ENCODE results near the gene RFT1. TPM values are rescaled to one million over a fixed set of nuclear protein-coding genes. Genes with fewer than 3 reads are reported as not detected.

Gene RFT1
- polyA plus RNA-seq, 3 donors = 8.2 to 34.9 (median 25.6) TPM

DNA sequence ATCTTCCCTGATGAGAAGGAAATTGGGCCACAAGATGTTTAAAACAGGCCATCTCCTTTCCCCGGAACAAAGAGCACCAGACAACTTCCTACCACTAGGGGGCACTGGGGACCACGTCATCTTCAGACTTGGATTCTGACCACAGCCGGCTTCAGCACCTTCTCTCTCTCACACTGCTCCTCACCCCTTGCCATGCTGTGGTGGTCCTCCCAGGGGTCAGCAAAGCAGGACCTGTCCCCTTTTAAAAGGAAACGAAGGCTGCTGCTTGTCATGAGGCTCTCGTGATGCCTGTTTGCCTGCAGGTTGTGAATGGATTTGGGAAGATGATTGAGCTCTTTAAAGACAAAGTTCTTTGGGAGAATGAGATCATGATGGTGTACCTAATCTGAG lies 16.2 kb downstream of the RFT1 start:
- TF ChIP-seq, protein P1, sequence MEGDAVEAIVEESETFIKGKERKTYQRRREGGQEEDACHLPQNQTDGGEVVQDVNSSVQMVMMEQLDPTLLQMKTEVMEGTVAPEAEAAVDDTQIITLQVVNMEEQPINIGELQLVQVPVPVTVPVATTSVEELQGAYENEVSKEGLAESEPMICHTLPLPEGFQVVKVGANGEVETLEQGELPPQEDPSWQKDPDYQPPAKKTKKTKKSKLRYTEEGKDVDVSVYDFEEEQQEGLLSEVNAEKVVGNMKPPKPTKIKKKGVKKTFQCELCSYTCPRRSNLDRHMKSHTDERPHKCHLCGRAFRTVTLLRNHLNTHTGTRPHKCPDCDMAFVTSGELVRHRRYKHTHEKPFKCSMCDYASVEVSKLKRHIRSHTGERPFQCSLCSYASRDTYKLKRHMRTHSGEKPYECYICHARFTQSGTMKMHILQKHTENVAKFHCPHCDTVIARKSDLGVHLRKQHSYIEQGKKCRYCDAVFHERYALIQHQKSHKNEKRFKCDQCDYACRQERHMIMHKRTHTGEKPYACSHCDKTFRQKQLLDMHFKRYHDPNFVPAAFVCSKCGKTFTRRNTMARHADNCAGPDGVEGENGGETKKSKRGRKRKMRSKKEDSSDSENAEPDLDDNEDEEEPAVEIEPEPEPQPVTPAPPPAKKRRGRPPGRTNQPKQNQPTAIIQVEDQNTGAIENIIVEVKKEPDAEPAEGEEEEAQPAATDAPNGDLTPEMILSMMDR (IDR thresholded peaks at IDR 0.05) = peak; percentile 95
- no peak overlapping the region for H3K4me3 Mint-ChIP-seq
- Histone ChIP-seq H3K4me3 (replicated peaks in 1 of 3; ENCODE audit: low read depth in 2 of 3, low read length in 3 of 3) (peak overlapping the region in 1 of 3 experiments; percentile 13), H4K20me1 (ENCODE audit: insufficient read depth, low read length) (peaks cover 22% of the 10 kb centered on the region), H3K27ac (ENCODE audit: low read depth in 1 of 2, low read length in 2 of 2) (peak overlapping the region in 1 of 2 donors; percentile 70), H3K79me2 (ENCODE audit: insufficient read depth, low read length) (no peaks in the 10 kb centered on the region), H3K9me3 (replicated peaks in 1 of 2; ENCODE audit: control insufficient read depth in 1 of 2, insufficient read depth in 1 of 2, low read length in 2 of 2) (no peaks in the 10 kb centered on the region), H3K36me3 (replicated peaks in 1 of 2; ENCODE audit: control insufficient read depth in 1 of 2, insufficient read depth in 2 of 2, low read length in 2 of 2) (peaks cover 25 to 41% of the 10 kb centered on the region in 2 donors), H3K4me1 (ENCODE audit: control insufficient read depth in 1 of 2, insufficient read depth in 2 of 2, low read length in 2 of 2) (peaks cover 37 to 38% of the 10 kb centered on the region in 2 donors), H2AFZ (ENCODE audit: insufficient read depth, low read depth, low read length, poor library complexity, severe bottlenecking) (no peak overlapping the region), H3K9ac (ENCODE audit: insufficient read depth, low read length, poor library complexity, severe bottlenecking) (no peak overlapping the region), H3K27me3 (ENCODE audit: control insufficient read depth in 2 of 2, insufficient read depth in 2 of 2, low read length in 2 of 2) (no peaks in the 10 kb centered on the region), H3K4me2 (replicated peaks; ENCODE audit: extremely low read depth, low read length, poor library complexity, severe bottlenecking) (peak overlapping the region; percentile 10)
- intact Hi-C loops (cut with micrococcal nuclease) = loop anchor here (1.0 to 10.0 kb wide), 3 partner anchors 51 to 83 kb away; partner anchors contain the start of gene PRKCD (in 1 of the 2)
- DNase-seq = peak; percentile 77 to 85 (median 81)
- 0% methylated on average over 3 of the region's 5 CpGs for WGBS (ENCODE audit: insufficient coverage)
- no peaks in the 10 kb centered on the region for H3K27me3 Mint-ChIP-seq (ENCODE audit: low read depth in 3 of 3)
- H3K9me3 Mint-ChIP-seq = no peaks in the 10 kb centered on the region
- peaks cover 15% of the 10 kb centered on the region for H3K4me1 Mint-ChIP-seq
- no peak overlapping the region for H3K27ac Mint-ChIP-seq
- peaks cover 33 to 53% of the 10 kb centered on the region in 2 donors for H3K36me3 Mint-ChIP-seq

- H3K9ac ChIP-seq (ENCODE audit: insufficient read depth, low read length, poor library complexity, severe bottlenecking) = no peak overlapping the region
- intact Hi-C loops (cut with micrococcal nuclease) = loop anchor here (1.0 to 10.0 kb wide), 3 partner anchors 51 to 84 kb away; partner anchors contain the start of gene PRKCD (in 1 of the 2)
- no peak overlapping the region for H2AFZ ChIP-seq (ENCODE audit: insufficient read depth, low read depth, low read length, poor library complexity, severe bottlenecking)
- Mint-ChIP-seq H3K9me3 (no peaks in the 10 kb centered on the region), H3K27ac (peak overlapping the region in 2 of 7 donors; percentile 32 to 38), H3K4me1 (peaks cover 18% of the 10 kb centered on the region), H3K36me3 (peaks cover 31 to 53% of the 10 kb centered on the region in 2 donors), H3K27me3 (ENCODE audit: low read depth in 3 of 3) (no peaks in the 10 kb centered on the region), H3K4me3 (no peak overlapping the region)
- H3K4me1 ChIP-seq (ENCODE audit: control insufficient read depth in 1 of 2, insufficient read depth in 2 of 2, low read length in 2 of 2) = peaks cover 39 to 41% of the 10 kb centered on the region in 2 donors
- TF ChIP-seq, protein P1 (IDR thresholded peaks at IDR 0.05) = no peak
- no peak overlapping the region for H3K27ac ChIP-seq (ENCODE audit: low read depth in 1 of 2, low read length in 2 of 2)
- H3K36me3 ChIP-seq (replicated peaks in 1 of 2; ENCODE audit: control insufficient read depth in 1 of 2, insufficient read depth in 2 of 2, low read length in 2 of 2) = peaks cover 21 to 35% of the 10 kb centered on the region in 2 donors
- H3K4me3 ChIP-seq (replicated peaks in 1 of 3; ENCODE audit: low read depth in 2 of 3, low read length in 3 of 3) = no peak overlapping the region
- H3K4me2 ChIP-seq (replicated peaks; ENCODE audit: extremely low read depth, low read length, poor library complexity, severe bottlenecking) = no peak overlapping the region
- H3K79me2 ChIP-seq (ENCODE audit: insufficient read depth, low read length) = no peaks in the 10 kb centered on the region
- H3K9me3 ChIP-seq (replicated peaks in 1 of 2; ENCODE audit: control insufficient read depth in 1 of 2, insufficient read depth in 1 of 2, low read length in 2 of 2) = no peaks in the 10 kb centered on the region
- no CpG with 5 or more reads among the region's 1 CpG for WGBS (ENCODE audit: insufficient coverage)
- peaks cover 22% of the 10 kb centered on the region for H4K20me1 ChIP-seq (ENCODE audit: insufficient read depth, low read length)
- no peaks in the 10 kb centered on the region for H3K27me3 ChIP-seq (ENCODE audit: control insufficient read depth in 2 of 2, insufficient read depth in 2 of 2, low read length in 2 of 2)
- DNase-seq = no peak
Observed at GRCh38 chr3:53113293-53114010, 16.8 kb downstream of the RFT1 start.

All from CD14-positive monocyte (primary cell).